D341Med (cell line): ENCODE results near the gene JARID2.

Experiments used
- DNase-seq: peaks from one replicate; pipeline ENCODE4 v3.0.0; 2012; ENCODE audit warnings: low spot score

JARID2 gene

GRCh38 chr6:15547400-15547799 is 301.5 kb downstream of the JARID2 start:
- DNase-seq, result no peak

- no peak for DNase-seq
Observed at GRCh38 chr6:15549371-15549770, 303.5 kb downstream of the JARID2 start.

GRCh38 chr6:15550546-15551123 is 304.8 kb downstream of the JARID2 start:
- no peak for DNase-seq

DNA sequence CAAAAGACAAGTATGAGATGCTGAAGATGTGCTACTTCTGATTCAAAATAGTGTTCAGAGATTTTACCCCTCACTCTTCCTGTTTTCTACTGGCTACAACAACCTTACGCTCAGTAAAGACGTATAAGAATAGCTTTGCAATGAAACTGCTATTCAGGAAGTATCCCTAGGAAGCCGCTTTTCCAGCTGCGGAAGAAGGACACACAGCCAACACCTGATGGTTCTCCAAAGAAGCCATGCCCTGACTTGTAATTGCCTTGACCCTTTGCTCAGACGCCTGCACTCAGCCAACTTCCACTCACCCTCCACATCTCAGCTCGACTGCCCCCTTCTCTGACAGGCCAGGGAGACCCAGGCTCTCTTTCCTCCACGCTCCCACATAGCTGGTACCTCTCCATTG is 305.4 kb downstream of the JARID2 start:
- no peak for DNase-seq

GRCh38 chr6:15551798-15552197 is 305.9 kb downstream of the JARID2 start:
- no peak for DNase-seq

DNA sequence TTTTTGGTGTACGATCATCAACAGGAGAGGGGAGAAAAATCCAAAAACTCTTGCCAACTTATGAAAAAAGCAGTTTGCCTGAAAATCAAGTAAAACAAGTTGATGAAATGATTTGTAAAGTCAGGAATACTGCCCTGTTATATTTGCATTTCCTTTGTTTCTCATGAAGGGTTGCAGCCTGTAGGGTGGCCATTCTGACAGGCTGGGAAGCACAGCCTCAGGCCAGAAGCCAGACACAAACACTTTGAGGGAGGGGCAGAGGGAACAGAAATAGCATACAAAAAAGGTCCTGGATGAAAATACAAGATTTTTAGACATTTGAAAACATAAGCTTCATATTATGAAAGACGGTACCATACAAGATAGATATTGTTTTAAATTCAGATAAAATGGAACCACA is 307.2 kb downstream of the JARID2 start:
- no peak for DNase-seq

DNA sequence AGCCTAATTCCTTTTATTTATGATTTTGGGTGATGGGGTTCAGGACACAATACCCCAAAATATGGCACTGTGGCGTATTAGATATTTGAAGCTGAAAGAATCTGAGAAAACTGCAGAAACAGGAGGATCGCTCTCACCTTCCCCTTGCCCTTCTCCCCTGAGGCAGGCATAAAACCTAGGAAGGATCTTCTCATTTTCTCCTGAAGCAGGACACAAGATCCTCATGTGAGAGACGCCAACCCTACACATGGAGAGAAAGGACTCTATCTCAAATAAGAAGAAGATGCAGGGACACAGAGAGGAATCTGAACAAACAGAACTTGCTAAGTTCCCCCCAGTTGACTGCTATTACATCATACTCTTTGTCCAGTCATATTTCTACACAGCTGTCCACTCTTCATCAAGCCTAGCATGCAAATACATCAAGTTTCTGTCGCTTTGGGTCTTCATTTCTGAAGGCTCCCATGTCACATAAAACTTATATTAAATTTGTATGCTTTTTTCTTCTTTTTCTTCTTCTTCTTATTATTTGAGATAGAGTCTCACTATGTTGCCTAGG is 307.9 kb downstream of the JARID2 start:
- DNase-seq, result no peak

GRCh38 chr6:15554728-15555100 is 308.8 kb downstream of the JARID2 start:
- DNase-seq, result no peak

DNA sequence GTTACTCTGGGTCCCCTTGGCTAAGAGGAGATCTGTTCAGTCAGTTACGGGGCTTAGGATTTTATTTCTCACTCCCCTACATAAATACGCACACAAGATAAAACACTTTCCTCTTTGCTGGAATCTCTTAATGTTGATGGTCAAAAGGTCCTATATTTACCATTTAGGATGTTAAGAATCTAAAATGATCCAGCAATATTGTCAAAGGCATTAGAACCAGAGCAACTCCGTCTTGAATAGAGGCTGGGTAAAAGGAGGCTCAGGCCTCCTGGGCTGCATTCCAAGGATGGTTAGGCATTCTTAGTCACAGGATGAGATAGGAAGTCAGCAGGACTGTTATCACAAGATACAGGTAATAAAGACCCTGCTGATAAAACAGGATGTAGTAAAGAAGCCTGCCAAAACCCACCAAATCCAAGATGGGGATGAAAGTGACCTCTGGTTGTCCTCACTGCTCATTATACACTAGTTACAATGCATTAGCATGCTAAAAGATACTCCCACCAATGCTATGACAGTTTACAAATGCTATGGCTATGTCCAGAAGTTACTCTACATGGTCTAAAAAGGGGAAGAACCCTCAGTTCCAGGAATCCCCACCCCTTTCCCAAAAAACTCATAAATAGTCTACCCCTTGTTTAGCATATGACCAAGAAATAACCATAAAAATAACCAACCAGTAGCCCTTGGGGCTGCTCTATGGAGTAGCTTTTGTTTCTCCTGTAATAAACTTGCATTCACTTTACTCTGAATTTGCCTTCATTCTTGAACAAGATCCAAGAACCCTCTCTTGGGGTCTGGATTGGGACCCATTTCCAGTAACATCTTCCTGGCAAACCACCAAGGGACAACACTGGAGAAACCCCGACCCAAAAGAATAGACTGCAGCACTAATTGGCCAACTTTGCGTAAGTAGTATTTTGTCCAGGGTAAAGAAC is 309.5 kb downstream of the JARID2 start:
- no peak for DNase-seq

DNA sequence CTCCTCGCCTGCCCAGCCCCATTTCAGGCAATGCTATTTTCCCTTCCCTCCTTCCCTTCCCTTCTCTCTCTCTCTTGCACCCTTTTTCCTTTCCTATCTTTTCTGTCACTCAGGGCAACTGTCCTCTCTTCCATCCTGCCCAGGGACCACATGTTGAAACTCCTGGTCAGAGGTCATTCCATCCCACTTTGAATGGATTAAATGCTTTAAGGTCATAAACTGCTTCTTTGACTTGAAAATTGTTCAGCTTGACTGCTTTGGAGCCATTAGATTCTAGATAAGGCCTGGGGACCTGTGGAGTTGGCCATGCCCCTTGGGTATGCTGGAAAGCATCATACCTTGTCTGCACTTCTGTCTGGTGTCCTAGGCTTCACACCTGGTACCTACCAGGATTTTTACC is 310.8 kb downstream of the JARID2 start:
- no peak for DNase-seq

GRCh38 chr6:15557174-15557573 is 311.3 kb downstream of the JARID2 start:
- no peak for DNase-seq

- no peak for DNase-seq
Observed at GRCh38 chr6:15560713-15561112, 314.8 kb downstream of the JARID2 start.

DNA sequence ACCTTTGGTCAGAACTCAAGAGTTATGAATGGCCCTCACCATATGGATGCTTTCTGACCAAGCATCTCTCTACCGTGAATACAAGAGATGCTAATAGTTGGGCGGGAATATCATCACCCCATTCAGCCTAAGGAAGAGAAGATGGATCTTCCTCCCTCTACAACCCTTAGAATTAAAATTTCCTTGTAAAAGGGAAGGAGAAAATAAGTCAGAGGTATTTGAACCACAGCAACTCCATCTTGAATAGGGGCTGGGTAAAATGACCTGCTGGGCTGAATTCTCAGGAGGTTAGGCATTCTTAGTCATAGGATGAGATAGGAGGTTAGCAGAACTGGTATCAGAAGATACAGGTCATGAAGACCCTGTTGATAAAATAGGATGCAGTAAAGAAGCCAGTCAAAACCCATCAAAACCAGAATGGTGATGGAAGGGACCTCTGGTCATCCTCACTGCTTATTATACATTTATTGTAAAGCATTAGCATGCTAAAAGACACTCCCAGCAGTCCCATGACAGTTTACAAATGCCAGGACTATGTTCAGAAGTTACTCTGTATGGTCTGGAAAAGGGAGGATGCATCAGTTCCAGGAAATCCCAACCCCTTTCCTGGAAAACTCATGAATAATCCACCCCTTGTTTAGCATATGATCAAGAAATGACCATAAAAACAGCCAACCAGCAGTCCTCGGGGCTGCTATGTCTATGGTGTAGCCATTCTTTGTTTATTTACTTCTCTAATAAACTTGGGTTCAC is 315.8 kb downstream of the JARID2 start:
- DNase-seq, result no peak

DNA sequence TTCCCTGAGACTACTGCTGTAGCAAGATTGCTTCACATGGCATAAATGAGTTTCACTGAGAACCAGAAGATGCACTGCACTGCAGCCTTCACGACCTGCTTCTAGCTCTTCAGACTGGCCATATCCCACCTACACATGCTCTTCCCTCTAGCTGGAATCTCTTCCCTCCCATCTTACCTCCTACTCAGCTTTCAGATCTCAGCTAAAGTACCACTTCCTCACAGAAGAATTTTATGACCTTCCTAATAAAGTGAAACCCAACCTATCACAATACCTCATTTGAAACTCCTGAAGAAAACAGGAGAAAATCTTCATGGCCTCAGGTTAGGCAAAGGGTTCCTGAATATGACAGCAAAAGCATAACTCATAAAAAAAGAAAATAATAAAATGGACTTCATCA is 317.1 kb downstream of the JARID2 start:
- DNase-seq, result no peak

GRCh38 chr6:15569035-15569995 is 323.4 kb downstream of the JARID2 start:
- DNase-seq, result no peak

- DNase-seq, result no peak
Observed at GRCh38 chr6:15570171-15570570, 324.3 kb downstream of the JARID2 start.
